Caki2 (cell line): ENCODE measurements around the gene CCDC144A. TPM values are rescaled to one million over a fixed set of nuclear protein-coding genes. Genes with fewer than 3 reads are reported as not detected.
"Not testable (repeated sequence)": the region's sequence is repeated elsewhere in the genome, so short reads cannot be mapped to it uniquely, and the experiment has no call there.

ENCODE experiments used
- DNase-seq: peaks from one replicate; pipeline ENCODE4 v3.0.0-alpha.2; 2015; ENCODE audit warnings: low read depth
- in situ Hi-C: cut with HindIII; loops from 2 replicates; pipeline ENCODE4 v1.10.0; 2016; ENCODE audit warnings: low sequenced_read_pairs, low pct_unique_long_range_greater_than_20kb, mixed read lengths
- total RNA-seq: library from RNA; depleted of rRNA; stranded (reverse); fragments of >200 nt; shearing (Covaris generic); gene quantifications from 2 replicates; pipeline ENCODE4 v1.2.3, GENCODE V29; 2014; ENCODE audit warnings: low replicate concordance; rRNA removed

CCDC144A gene
- total RNA-seq, 1 experiment from 2014 or later, result not detected

GRCh38 chr17:16806599-16806998 is 116.6 kb downstream of the CCDC144A start:
- in situ Hi-C loops, DNase-seq: not testable (repeated sequence)

GRCh38 chr17:16807620-16808019 is 117.6 kb downstream of the CCDC144A start:
- in situ Hi-C loops, DNase-seq: not testable (repeated sequence)

GRCh38 chr17:16810236-16810635 is 120.2 kb downstream of the CCDC144A start:
- DNase-seq, in situ Hi-C loops: not testable (repeated sequence)

GRCh38 chr17:16812126-16812525 is 122.1 kb downstream of the CCDC144A start:
- in situ Hi-C loops, result not testable (repeated sequence)

GRCh38 chr17:16814439-16814838 is 124.4 kb downstream of the CCDC144A start:
- in situ Hi-C loops, result no loop called here
- DNase-seq, result no peak

More at GRCh38 chr17:16812126-16812525, 122.1 kb downstream of the CCDC144A start:
- peak; percentile 46 for DNase-seq

GRCh38 chr17:16817201-16817600 is 127.2 kb downstream of the CCDC144A start:
- no peak for DNase-seq
- in situ Hi-C loops, result no loop called here

GRCh38 chr17:16817940-16818339 is 127.9 kb downstream of the CCDC144A start:
- DNase-seq, in situ Hi-C loops: not testable (repeated sequence)

- DNase-seq, result no peak
- in situ Hi-C loops, result no loop called here
Measured at GRCh38 chr17:16818340-16818739, 128.3 kb downstream of the CCDC144A start.

- no peak for DNase-seq
- in situ Hi-C loops, result no loop called here
Measured at GRCh38 chr17:16818821-16819683, 129.0 kb downstream of the CCDC144A start.

- in situ Hi-C loops, result no loop called here
- no peak for DNase-seq
Measured at GRCh38 chr17:16820161-16820877, 130.3 kb downstream of the CCDC144A start.

GRCh38 chr17:16820979-16821543 is 131.0 kb downstream of the CCDC144A start:
- in situ Hi-C loops, result no loop called here
- no peak for DNase-seq

- in situ Hi-C loops, DNase-seq: not testable (repeated sequence)
Measured at GRCh38 chr17:16822133-16822532, 132.1 kb downstream of the CCDC144A start.

GRCh38 chr17:16823768-16824406 is 133.8 kb downstream of the CCDC144A start:
- DNase-seq, in situ Hi-C loops: not testable (repeated sequence)

Other genes starting within 250 kb of the CCDC144A start
- 0.06 and 1.1 TPM in 2 replicates for gene LRRC75A, start 198.0 kb upstream of the CCDC144A start, total RNA-seq
- gene ZNF287, start 121.0 kb upstream of the CCDC144A start, total RNA-seq, result 4.8 and 6.1 TPM in 2 replicates
- gene ZNF624, start 36.4 kb upstream of the CCDC144A start, total RNA-seq, result 0.27 and 1.4 TPM in 2 replicates